Smooth muscle cell (in vitro differentiated cells): Measurements from ENCODE around the gene ZNF710. TPM values are rescaled to one million over a fixed set of nuclear protein-coding genes. Genes with fewer than 3 reads are reported as not detected.

ENCODE experiments used
- DNase-seq: peaks from one replicate; lab custom pipeline; 2025; ENCODE audit not compliant: unreplicated experiment; lab: John Stamatoyannopoulos, UW
- H2AFZ ChIP-seq: fragments of 200-600 bp; sonication (generic); 2 replicates; pipeline ENCODE4 v1.6.0; 2016; ENCODE audit warnings: antibody characterized with exemption, low read depth, mild to moderate bottlenecking
- H3F3A ChIP-seq: fragments of 200-600 bp; sonication (generic); 2 replicates; pipeline ENCODE4 v1.6.0; 2017; ENCODE audit warnings: antibody characterized with exemption, low read depth
- H3K27ac ChIP-seq: fragments of 200-600 bp; sonication (generic); 2 replicates; pipeline ENCODE4 v1.5.1; 2016; ENCODE audit warnings: low read depth, mild to moderate bottlenecking
- H3K27me3 ChIP-seq: fragments of 200-600 bp; sonication (generic); 2 replicates; pipeline ENCODE4 v1.6.1; 2016; ENCODE audit warnings: low read depth, mild to moderate bottlenecking
- H3K36me3 ChIP-seq: fragments of 200-600 bp; sonication (generic); 2 replicates; pipeline ENCODE4 v1.5.1; 2016; ENCODE audit warnings: low read depth
- H3K4me1 ChIP-seq: fragments of 200-600 bp; sonication (generic); 2 replicates; pipeline ENCODE4 v1.5.1; 2016; ENCODE audit warnings: low read depth
- H3K4me2 ChIP-seq: fragments of 200-600 bp; sonication (generic); 2 replicates; pipeline ENCODE4 v1.6.0; 2016; ENCODE audit warnings: mild to moderate bottlenecking
- H3K4me3 ChIP-seq: fragments of 200-600 bp; sonication (generic); 2 replicates; pipeline ENCODE4 v1.5.1; 2016; ENCODE audit warnings: mild to moderate bottlenecking
- H3K79me2 ChIP-seq: fragments of 200-600 bp; sonication (generic); 2 replicates; pipeline ENCODE4 v1.6.0; 2016; ENCODE audit warnings: low read depth, mild to moderate bottlenecking
- H3K9ac ChIP-seq: fragments of 200-600 bp; sonication (generic); 2 replicates; pipeline ENCODE4 v1.6.0; 2016; ENCODE audit warnings: low read depth
- H3K9me3 ChIP-seq: fragments of 200-600 bp; sonication (generic); replicated peaks from 2 replicates; pipeline ENCODE4 v1.5.1; 2016; ENCODE audit warnings: low read depth
- H4K20me1 ChIP-seq: fragments of 200-600 bp; sonication (generic); 2 replicates; pipeline ENCODE4 v1.6.0; 2016; ENCODE audit warnings: low read depth
- CTCF ChIP-seq: fragments of 200-600 bp; sonication (generic); IDR thresholded peaks from 2 replicates; pipeline ENCODE4 v1.5.1; 2017; ENCODE audit warnings: borderline replicate concordance, mild to moderate bottlenecking, antibody characterized with exemption; ENCODE audit not compliant: insufficient read depth, poor library complexity, severe bottlenecking
- WGBS: methylation state at CpG from one replicate; pipeline ENCODE4 v1.1.7; 2016; ENCODE audit warnings: low lambda C conversion rate; 5-methylcytosine and 5-hydroxymethylcytosine counted together
- polyA plus RNA-seq: library from polyadenylated mRNA; unstranded; fragments of >200 nt; fragmentation: Nextera tagmentation; extraction: Ambion mirVana; gene quantifications from 2 replicates; pipeline ENCODE4 v1.2.1, GENCODE V29; 2016
- total RNA-seq: library from RNA; depleted of rRNA; stranded (reverse); fragments of >200 nt; gene quantifications from 2 replicates; pipeline ENCODE4 v1.2.3, GENCODE V29; 2014

The ZNF710 gene
- total and polyA plus RNA-seq, 2 experiments from 2014 or later = 8.6 to 10.4 TPM

- Histone ChIP-seq H3K27ac (no peak overlapping the region), H3K79me2 (peaks cover 89% of the 10 kb centered on the region), H3K36me3 (peaks cover 6% of the 10 kb centered on the region), H3K4me3 (no peak overlapping the region), H3K9ac (no peak overlapping the region), H3K9me3 (peaks cover 5% of the 10 kb centered on the region), H3K4me1 (peaks cover 11% of the 10 kb centered on the region), H3K27me3 (no peaks in the 10 kb centered on the region), H2AFZ (no peak overlapping the region), H3K4me2 (no peak overlapping the region), H4K20me1 (peaks cover 30% of the 10 kb centered on the region), H3F3A (peaks cover 2% of the 10 kb centered on the region)
- no peak for DNase-seq
- TF ChIP-seq CTCF = no peak
- WGBS = 94% methylated on average over 6 of the region's 6 CpGs
Measured at GRCh38 chr15:90009301-90010022, 8.3 kb downstream of the ZNF710 start.

GRCh38 chr15:90011705-90012104 lies 10.6 kb downstream of the ZNF710 start:
- peaks cover 92% of the 10 kb centered on the region for H3K79me2 ChIP-seq
- peak overlapping the region; percentile 26 for H3K4me3 ChIP-seq
- H3F3A ChIP-seq = no peaks in the 10 kb centered on the region
- no peak overlapping the region for H2AFZ ChIP-seq
- TF ChIP-seq CTCF = no peak
- H3K36me3 ChIP-seq = peaks cover 6% of the 10 kb centered on the region
- no peak for DNase-seq
- H3K4me2 ChIP-seq = no peak overlapping the region
- no peaks in the 10 kb centered on the region for H3K27me3 ChIP-seq
- H3K9me3 ChIP-seq = peaks cover 5% of the 10 kb centered on the region
- H3K9ac ChIP-seq = no peak overlapping the region
- WGBS = 98% methylated on average over 8 of the region's 8 CpGs
- peaks cover 34% of the 10 kb centered on the region for H4K20me1 ChIP-seq
- no peaks in the 10 kb centered on the region for H3K4me1 ChIP-seq
- no peak overlapping the region for H3K27ac ChIP-seq

DNA sequence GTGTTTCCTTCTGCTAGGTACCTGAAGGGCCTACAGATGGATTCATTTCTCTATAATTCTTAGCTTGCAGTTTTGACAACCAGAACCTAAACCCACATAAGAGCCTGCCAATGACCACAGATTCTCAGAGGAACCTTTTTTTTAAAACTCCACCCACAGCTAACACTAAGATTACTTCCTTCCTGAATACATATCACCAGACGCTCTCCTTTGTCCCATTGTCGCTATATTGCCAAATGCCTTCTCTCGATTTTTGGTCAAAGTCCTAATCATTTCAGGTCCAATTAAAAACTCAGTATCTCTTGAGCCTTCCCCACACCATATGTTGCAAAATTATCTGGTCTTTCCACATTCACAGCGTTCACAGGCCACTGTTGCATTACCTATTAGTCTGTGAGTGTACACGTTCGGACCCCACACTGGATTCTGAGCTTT lies 12.4 kb downstream of the ZNF710 start:
- H3K36me3 ChIP-seq = peaks cover 6% of the 10 kb centered on the region
- 95% methylated on average over 6 of the region's 6 CpGs for WGBS
- no peak overlapping the region for H3K4me3 ChIP-seq
- no peak overlapping the region for H2AFZ ChIP-seq
- no peaks in the 10 kb centered on the region for H3K4me1 ChIP-seq
- TF ChIP-seq CTCF = no peak
- H3K9me3 ChIP-seq = peaks cover 5% of the 10 kb centered on the region
- no peaks in the 10 kb centered on the region for H3F3A ChIP-seq
- H3K79me2 ChIP-seq = peaks cover 92% of the 10 kb centered on the region
- DNase-seq = no peak
- no peak overlapping the region for H3K4me2 ChIP-seq
- H3K27me3 ChIP-seq = no peaks in the 10 kb centered on the region
- no peak overlapping the region for H3K27ac ChIP-seq
- no peak overlapping the region for H3K9ac ChIP-seq
- peaks cover 38% of the 10 kb centered on the region for H4K20me1 ChIP-seq

- Histone ChIP-seq H3K36me3 (peaks cover 6% of the 10 kb centered on the region), H3K4me1 (peaks cover 15% of the 10 kb centered on the region), H3K4me2 (no peak overlapping the region), H3F3A (no peaks in the 10 kb centered on the region), H4K20me1 (peaks cover 53% of the 10 kb centered on the region), H3K27me3 (no peaks in the 10 kb centered on the region), H3K9ac (no peak overlapping the region), H3K9me3 (peaks cover 5% of the 10 kb centered on the region), H3K4me3 (no peak overlapping the region), H3K79me2 (peaks cover 92% of the 10 kb centered on the region), H3K27ac (no peak overlapping the region), H2AFZ (no peak overlapping the region)
- TF ChIP-seq CTCF = no peak
- DNase-seq = no peak
- 98% methylated on average over 5 of the region's 6 CpGs for WGBS
Measured at GRCh38 chr15:90015294-90015693, 14.2 kb downstream of the ZNF710 start.
